HTERT RPE-1 (cell line): ENCODE measurements around the gene FAM227A.
"Not testable (repeated sequence)": the region's sequence is repeated elsewhere in the genome, so short reads cannot be mapped to it uniquely, and the experiment has no call there.

Source experiments
- in situ Hi-C: fragments of 300-500 bp; cut with MboI; formaldehyde crosslinking; loops from 4 replicates; pipeline ENCODE4 v1.14.3; 2020; ENCODE audit warnings: low sequenced_read_pairs

The FAM227A gene

DNA sequence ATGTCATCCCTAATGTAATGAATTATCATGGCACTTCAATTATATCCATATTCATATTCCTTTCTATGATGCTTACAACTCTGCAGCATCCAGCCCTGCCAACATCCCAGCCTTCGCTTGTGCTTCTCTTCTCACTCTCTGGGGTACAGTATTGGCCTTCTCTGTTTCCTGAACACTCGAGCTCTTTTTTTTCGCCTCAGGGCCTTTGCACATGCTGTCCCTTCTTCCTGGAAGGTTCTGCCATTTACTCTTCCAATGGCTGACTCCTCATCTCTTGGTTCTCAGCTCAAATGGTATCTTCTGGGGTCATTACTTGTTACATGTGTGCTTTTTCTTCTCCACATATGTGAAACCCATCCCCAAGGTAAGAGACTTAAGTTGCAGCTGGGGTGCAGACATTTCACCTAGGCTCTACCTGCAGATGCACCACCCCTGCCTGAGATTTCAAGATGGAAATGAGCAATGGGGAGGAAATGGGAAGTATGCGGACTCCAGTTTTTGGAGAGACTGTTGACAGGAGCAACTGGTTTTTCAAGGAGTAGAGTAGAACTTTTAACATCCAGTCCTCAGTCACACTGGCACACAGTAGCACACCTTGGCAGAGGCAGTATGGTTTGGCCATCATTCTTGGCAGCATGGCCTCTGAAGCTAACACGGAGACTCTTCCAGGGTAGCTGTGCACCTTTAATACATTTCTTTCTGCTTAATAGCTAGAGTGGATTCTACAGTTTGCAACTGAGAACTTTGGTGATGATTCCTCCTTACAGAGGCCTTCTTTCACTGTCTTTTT lies 43.8 kb downstream of the FAM227A start:
- in situ Hi-C loops = no loop called here

DNA sequence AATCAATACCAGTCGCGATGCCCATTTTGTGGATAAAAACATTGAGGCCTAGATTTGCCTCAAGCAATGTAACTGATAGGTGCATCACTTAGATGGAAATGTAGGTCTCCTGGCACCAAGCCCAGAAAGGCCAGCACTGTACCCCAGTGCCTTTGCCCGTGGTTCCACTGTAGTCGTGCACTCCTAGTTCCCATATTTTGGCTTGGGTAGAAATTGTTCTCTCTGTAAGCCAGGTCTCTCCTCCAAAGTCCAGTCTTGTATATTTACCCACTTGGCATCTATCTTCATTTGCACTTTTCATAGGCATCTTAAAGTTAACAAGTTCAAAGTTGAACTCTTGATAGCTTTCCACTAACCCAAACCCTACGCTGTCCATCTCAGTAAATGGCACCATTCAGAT lies 44.6 kb downstream of the FAM227A start:
- in situ Hi-C loops = no loop called here

DNA sequence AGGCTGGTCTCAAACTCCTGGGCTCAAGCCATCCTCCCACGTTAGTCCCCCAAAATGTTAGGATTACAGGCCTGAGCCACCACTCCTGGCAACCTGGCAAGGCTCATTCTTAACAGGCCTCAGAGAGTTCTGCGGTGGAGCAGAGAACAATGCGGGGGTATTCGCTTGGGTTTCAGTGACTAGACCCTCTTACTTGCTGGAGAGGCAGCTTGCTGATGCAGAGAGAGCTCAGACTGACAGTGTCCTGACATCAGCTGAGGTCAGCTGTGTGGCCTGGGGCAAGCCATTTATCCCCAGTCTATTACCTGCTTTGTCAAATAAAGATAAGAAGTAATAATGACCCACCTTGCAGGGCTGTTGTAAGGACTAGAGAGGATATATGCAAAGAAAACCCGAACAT lies 46.0 kb downstream of the FAM227A start:
- in situ Hi-C loops = no loop called here

DNA sequence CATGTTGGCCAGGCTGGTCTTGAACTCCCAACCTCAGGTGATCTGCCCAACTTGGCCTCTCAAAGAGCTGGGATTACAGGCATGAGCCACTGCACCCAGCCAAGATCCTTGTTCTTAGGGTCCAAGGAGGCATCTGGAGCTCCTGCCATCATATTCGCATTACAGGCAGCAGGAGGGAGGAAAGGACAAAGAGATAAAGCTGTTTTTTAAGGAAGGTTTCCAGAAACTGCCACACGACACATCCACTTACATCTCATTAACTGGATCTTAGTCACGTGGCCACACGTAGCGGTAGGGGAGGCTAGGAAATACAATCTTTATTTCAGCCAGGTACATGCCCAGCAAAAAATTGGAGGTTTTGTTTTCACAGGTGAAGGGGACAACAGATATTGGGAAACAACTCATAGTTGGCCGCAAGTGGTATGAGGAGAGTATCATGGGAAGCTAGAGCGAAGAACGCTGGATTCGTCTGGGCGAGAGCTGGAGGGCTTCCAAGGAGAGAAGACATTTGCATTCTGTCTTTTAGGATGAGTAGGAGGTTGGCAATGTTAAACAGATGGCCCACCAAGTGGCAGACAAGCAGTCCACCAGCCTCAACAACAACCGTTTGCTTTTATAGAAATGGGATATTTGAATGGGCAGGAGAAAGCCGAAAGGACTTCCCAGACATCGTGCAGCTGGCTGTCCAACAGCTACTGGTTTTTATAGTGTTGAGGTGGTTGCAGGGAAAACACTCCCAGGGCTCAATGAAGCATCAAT lies 47.0 kb downstream of the FAM227A start:
- in situ Hi-C loops = no loop called here

DNA sequence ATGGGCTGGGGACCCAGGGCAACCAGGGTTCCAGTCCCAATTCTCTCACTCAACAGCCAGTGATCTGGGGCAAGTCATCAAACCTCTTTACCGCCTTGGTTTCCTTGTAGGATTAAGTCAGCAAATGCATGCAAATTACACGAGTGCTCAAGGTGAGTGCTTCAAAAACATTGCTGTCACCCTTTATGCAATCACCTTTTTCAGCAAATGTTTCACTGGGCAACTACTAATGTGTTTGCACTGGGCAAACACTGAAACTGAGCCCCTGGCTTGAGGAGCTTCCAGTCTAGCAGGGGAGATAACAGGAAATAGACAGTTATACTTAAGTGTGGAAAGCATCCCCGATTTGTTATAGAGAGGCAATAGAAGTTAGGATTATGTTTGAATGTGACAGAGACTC lies 48.5 kb downstream of the FAM227A start:
- in situ Hi-C loops = no loop called here

- in situ Hi-C loops = no loop called here
Observed at GRCh38 chr22:38602166-38602565, 54.0 kb downstream of the FAM227A start.

GRCh38 chr22:38601221-38601764 lies 54.9 kb downstream of the FAM227A start:
- in situ Hi-C loops = no loop called here

DNA sequence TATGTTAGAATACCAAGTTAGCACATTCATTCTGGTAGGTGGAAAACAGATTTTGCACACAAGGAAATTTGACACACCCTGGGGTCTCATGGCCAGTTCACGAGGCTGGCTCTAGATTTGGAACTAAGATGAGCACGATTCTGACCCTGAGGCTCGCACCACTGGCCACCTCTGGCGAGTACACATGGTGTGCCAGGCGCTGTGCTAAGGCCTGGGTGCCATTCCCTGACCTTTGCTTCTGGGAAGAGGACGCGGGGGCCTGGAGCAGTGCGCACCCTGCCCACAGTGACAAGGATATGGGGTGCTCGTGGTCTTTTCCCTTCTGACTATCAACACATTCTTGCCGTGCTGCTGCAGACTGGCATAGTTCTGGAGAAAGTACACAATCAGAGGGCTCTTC lies 56.7 kb downstream of the FAM227A start:
- in situ Hi-C loops = no loop called here

GRCh38 chr22:38582923-38583322 lies 73.3 kb downstream of the FAM227A start:
- in situ Hi-C loops = not testable (repeated sequence)

- in situ Hi-C loops = no loop called here
Observed at GRCh38 chr22:38578505-38578904, 77.7 kb downstream of the FAM227A start.

DNA sequence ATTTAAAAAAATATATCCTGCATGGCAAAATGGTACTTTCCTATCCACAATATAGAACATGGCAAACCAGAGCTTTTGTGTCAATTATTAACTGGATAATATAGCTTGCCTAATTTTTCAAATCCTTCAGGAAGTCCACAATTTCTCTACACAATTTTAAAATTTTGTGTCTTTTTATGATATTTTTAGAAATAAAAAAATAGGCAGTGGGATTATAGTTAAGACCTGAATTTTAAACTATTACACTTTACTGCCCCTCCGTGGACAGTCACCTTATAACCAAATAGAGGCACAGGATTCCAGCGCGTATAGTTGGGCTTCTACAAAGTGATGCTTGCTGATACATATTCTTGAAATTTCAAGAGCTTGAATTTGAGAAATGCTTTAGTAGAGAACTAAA lies 84.1 kb downstream of the FAM227A start:
- in situ Hi-C loops = no loop called here

DNA sequence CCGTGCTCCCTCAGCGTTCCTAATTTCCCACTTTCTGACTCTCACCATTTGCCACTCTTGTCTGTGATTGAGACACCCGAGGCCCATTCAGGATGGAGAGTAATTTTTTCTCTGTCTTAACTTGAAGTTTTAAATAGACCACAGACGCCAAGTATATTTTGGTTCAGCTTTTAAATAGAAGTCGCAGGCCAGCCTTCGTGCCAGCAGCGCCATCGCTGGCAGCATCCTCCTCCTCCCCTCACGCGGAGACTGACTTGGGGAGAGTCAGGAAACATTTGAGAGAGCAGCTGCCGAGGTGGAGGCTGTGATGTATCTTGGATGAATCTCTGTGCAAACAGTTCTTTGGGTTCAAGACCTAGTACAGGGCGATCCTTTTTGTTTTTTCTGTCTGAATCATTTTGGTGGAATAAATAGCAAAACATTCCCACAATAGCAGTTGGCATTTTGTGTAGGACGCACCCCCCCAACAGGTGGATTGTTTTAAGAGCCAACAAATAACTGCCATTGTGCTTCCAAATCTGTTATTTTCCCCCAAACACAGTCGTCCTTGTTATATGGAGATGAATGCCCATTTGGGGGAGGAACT lies 85.3 kb downstream of the FAM227A start:
- in situ Hi-C loops = no loop called here

DNA sequence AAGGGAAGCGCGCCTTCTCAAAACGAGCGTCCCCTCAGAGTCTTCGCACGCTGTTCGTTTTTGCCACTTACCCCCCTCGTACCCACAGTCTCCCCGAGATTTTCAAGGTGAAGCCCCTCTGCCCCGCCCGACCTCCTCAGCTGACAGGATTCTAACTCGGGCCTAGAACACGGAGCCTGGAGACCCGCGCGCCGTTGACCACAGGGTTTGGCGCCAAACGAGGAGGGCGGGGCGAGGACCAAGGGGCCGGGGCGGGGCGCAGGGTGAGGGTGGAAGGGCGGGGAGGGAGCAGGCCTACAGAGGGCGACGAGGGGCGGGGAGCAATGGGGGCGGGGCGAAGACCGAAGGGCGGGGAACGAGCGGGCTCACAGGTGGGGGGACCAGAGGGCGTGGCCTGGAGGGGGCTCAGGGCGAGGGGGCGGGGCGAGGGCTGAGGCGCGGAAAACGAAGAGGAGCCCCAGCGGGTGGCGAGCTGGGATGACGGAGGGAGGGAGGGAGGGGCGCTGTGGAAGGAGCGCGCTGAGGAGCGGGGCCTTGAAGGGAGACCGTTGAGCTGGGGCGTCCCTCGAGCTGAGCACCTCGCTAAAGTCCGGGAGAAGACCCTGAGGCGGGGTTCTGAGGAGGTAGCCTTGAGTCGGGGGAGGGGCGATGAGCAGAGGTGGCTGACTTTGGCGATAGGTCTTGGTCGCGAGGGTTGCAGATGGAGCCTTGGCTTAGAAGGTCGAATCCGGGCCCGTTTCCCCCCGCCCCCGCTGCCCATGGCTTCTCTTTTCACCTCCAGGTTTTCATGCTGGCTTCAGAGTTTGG lies 86.0 kb downstream of the FAM227A start, which contains the start of gene DMC1:
DMC1 (minus strand) TSS at position 212 of the 807 bp plus-strand sequence. CDS start 1,927 bp downstream, outside the sequence.
- in situ Hi-C loops = no loop called here

DNA sequence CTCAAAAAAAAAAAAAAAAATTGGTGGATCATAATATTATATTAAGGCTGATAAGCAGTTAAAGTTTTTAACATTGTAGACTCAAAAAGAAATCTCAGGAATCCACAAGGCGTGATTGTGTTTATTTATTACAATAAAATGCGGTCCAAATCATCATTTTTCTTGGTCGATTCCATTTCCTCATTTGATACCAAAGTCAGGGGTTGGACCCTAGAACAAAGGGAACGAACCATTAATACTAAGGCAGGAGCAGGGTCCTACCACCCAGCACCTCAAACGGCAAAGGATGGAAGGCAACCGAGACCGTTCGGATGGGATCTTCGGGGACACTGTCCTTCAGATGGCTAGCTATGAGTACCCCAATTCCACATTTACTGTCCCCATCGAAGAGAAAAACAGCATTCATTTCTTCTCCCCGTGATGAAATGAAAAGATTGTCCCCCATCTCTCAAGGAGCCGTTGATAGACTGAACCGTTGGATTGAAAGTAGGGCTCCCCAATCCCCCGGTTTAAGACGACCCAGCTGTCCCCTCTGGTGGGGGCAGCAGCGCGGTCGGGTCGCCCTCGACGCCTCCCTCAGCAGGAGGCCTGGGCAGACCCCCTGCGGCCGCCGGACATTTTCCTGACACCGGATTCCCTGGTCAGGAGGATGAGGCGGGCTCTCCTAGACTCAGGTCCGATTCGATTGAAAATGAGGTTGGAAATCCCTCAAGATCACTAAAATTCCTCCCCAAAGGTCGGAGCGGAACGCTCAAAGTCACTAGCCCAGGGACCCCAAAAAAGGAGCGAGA lies 86.8 kb downstream of the FAM227A start:
- in situ Hi-C loops = no loop called here

DNA sequence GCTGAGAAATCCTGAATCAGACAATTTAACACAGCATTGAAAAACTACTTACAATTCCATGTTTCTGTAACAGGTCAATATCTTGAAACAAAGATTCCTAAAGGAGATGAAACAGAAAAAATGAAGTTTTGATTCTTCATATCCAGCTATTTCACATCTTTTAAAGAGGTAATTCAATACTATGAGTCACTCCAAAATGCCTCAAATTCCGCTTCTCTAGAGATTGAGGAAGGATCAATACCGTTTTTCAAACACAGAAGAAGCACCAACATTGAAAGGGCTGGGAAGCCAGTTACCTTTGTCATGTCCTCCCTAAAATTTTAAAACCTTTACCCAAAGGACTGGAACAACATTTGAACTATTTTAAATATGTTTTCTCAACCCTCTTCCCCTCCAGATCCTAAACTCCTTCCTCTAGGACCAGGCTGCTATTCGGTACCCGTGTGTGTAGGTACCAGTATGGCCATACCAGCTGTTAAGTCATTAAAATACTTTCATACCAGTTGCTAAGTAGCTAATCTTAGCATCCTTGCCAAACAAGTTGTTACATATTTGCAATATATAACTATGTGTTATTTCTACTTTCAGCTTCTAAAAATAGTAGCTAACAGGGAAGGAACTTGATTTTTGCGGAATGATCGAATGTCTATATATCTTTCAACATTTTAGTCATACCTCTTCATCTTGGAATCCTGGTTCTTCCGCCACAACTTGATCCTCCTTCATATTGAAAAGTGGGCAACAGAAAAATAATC lies 88.5 kb downstream of the FAM227A start:
- in situ Hi-C loops = no loop called here

GRCh38 chr22:38566726-38567504 lies 89.3 kb downstream of the FAM227A start:
- in situ Hi-C loops = no loop called here

DNA sequence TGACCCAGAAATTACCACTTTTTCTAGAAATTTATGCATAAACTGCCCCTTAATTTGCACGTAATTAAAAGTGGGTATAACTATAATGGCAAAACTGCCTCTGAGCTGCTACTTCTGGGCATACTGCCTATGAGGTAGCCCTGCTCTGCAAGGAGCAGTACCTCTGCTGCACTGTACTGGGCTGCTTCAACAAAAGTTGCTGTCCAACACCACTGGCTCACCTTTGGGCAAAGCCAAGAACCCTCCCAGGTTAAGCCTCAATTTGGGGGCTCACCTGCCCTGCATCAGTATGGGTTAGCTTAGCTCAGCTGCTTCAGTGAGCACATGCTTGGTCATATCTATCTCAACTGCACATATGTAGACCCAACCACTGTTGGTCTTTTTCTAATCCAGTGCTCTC lies 90.8 kb downstream of the FAM227A start:
- in situ Hi-C loops = no loop called here

GRCh38 chr22:38564669-38565068 lies 91.5 kb downstream of the FAM227A start:
- in situ Hi-C loops = no loop called here
